A673 (cell line): ENCODE data around the gene PON2.

ENCODE experiments used
- CTCF ChIP-seq: fragments of 300-800, 200-600 bp; sonication (generic); conservative IDR thresholded peaks from 2 replicates; pipeline ENCODE4 v1.5.1; 2017; ENCODE audit warnings: low read depth, mild to moderate bottlenecking, antibody characterized with exemption, low read length, moderate library complexity, mixed read lengths
- EZH2 ChIP-seq: fragments of 200-600 bp; sonication (generic); IDR thresholded peaks from 2 replicates; pipeline ENCODE4 v1.6.1; 2017; ENCODE audit warnings: borderline replicate concordance, low read depth, mild to moderate bottlenecking, mixed read lengths, antibody characterized with exemption, low read length; ENCODE audit not compliant: poor library complexity, severe bottlenecking

GRCh38 chr7:95411666-95412065, 23.2 kb downstream of the PON2 start:
- no peak for TF ChIP-seq CTCF
- TF ChIP-seq EZH2: no peak
